SW480 (cell line): Measurements from ENCODE around the gene AUTS2.

Experiments used
- DNase-seq: peaks from one replicate; pipeline ENCODE4 v3.0.0-alpha.2; 2016; ENCODE audit warnings: low spot score

The AUTS2 gene

DNA sequence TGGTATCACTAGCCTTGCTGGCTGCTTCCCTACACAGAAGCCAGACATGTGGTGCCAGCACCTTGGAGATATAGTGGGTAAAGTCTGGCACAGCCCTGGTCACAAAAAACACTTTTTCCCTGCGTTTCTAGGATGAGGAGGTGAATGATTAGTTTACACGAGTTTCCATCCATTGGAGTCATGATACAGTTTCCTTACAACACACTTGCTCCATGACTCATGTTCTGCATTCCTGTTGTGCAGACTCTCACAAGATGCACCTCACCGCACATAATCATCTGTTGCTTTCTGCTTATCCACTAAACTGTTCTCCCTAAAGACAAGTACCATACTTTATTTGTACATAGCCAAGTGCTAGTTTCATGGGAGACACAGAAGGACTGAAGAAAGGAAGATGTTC lies 786.6 kb downstream of the AUTS2 start:
- no peak for DNase-seq

DNA sequence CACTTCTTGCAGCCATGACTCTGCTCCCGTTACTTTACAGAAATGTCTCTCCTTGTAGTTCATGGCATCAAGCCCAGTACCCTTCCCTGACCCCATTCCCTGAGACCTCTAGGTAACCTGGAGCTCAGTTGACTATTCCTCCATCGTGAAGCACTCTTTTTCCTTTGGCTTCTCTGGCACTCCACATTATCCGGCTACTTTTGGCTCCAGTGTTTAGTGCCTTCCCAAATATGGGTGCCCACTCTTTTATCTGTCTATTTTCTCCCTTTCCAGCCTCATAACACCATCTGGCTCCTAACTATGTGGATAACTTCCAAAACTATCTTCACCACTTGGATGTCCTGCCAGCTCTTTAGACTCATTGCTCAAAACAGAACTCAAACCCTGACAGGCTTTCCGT lies 788.9 kb downstream of the AUTS2 start:
- DNase-seq = no peak

DNA sequence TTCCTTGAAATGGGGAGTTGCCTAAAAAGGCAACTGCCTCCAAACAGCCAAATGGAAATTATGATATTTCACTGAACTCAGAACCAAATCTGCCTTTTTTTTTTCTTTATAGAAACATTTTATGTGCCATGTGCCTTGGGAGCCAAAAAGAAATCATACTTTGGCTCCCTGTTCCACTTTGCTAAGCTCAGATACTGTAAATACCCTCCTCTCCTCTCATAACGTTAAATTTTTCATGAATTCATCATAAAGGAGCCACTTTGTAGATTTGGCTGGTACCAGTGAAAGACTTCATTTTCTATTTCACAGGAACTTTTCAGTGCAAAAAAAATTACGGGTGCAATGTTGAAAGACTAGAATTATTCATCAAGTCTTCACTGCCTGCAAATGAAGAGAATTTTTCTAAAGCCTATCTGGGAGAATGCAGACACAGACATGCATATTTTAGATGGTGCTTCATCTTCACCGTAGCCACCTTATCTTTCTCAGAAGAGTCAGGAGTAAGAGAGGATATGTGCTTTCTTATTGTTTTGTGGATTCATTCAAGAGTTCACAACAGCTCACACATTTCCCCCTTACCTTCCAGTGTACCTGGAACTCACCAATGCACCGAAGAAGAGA lies 791.4 kb downstream of the AUTS2 start:
- DNase-seq = no peak

GRCh38 chr7:70390251-70390650 lies 792.0 kb downstream of the AUTS2 start:
- no peak for DNase-seq

DNA sequence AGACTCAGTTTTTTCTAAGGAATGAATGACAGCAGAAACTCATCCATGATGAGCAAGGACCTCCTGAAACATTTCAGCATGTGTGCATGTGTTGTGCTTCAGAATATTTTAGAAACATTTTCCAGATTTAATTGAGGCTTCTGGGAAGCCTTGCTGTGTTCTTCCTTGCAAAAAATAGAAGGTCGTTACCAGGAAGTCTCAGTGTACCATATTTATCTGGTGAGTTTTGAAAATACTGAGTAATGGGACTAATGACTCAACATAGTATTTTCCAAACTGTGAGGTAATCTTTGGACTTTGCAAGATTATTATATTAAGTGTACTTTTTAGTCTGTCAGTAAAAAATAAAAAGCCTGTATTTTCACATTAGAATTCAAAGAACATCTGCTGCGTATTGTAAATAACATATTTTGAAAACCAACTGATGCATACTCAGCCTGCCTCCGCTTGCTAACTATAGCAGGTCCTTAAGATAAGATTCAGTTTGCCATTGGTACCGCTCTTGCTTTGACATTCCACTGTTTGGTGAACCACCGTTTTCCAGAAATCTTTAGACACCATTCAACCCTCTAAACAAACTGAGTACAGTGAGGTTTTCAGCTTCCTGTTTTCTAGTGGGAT lies 794.1 kb downstream of the AUTS2 start:
- DNase-seq = no peak

- no peak for DNase-seq
Measured at GRCh38 chr7:70392877-70393435, 794.7 kb downstream of the AUTS2 start.

GRCh38 chr7:70393956-70394355 lies 795.7 kb downstream of the AUTS2 start:
- no peak for DNase-seq

DNA sequence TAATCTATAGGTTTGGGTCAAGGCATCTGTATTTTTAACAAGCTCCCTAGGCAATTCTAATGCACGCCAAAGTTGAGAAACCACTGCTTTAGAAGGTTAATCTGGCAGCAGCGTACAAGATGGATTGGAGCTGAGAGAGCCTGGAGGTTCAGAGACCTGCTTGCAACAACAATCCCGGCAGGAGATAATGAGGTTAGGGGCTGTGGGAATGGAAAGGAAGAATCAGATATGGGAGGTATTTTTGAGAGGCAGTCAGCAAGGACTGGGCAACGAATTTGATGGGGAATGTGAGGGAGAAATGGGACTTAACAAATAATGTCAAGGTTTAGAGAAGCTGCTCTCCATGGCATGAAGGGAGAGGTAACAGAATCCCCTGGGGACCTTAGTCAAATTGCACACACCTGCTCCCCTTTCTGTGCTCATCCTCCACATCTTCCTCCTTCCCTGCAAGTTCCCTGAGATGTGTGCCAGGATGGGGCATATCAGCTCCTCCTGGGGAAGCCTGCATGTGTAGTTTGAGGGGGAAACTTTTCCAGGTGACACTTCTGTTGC lies 802.6 kb downstream of the AUTS2 start:
- no peak for DNase-seq

DNA sequence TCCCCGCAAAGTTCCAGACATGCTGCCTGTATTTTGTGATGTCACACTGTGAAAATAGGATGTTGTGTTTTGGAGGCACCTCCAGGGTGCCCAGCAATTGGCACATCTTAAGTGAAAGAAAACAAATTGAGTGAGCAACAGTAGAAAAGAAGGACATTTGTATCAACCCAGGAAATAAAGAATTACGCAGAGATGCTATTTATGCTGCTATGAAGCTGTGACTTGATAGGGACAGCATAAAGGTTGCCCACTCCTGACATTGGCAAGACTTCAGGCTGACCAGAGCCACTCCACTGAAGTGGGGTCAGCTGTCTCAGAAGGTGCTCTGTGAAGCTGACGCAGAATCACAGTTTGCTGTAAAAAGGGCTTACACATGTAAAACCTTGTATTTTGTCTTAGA lies 803.8 kb downstream of the AUTS2 start:
- no peak for DNase-seq

GRCh38 chr7:70405241-70405640 lies 807.0 kb downstream of the AUTS2 start:
- no peak for DNase-seq

DNA sequence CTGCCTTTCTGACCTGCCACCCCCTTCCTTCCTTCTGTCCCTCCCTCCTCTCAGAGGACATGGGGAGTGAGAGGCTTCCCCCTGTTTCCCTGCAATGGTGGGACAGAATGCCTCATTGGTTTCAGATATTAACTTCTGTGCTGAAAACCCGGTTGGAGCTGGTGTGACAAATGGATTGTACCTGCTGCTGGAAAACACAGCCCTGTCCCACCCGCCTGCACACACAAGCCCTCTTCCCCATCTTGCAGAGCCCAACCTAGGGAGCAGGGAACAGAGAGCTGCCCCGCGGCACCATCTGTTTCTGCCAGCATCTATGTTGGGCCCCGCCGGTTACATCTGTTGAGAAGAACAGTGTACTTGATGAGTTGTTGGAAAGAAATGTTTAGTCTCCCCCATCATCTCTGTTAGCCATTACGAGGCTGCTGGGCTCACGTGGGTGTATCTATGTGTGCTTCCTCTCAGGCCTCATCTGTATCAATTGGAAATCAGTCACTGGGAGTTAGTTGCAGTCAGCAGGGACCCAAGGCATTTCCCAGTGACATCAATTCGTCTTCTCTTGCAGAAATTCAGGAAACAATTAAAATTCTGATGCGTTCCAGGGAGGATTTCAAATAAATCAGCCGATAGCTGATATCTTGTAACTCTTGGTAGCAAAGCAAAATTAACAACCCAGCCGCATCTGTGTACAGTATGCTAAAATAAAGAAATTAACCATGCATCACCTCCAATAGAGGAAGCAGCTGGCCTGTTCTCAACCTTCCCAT lies 808.1 kb downstream of the AUTS2 start:
- DNase-seq = no peak

- DNase-seq = no peak
Measured at GRCh38 chr7:70406950-70407209, 808.6 kb downstream of the AUTS2 start.

GRCh38 chr7:70408477-70408876 lies 810.2 kb downstream of the AUTS2 start:
- DNase-seq = no peak

GRCh38 chr7:70408891-70409290 lies 810.6 kb downstream of the AUTS2 start:
- DNase-seq = no peak

DNA sequence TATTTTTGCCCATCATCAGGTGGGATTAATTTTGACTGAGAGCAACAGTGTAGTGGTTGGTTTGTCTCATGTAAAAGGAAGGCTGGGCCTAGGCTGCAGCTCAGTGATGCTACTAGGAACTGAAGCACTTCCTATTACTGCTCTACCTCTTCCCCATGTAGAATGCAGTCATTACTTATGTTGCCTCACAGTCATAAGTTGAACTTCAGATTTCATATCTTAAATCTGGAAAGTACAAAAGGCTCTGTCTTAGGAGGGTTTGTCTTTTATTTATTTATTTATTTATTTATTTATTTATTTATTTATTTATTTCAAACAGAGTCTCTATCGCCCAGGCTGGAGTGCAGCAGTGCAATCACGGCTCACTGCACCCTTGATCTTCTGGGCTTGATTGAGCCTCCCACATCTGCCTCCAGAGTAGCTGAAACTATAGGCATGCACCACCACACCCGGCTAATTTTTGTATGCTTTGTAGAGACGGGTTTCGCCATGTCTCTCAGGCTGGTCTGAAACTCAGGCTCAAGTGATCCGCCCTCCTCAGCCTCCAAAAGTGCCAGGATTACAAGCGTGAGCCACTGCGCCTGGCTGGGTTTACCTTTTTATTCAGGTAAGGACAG lies 812.0 kb downstream of the AUTS2 start:
- no peak for DNase-seq

DNA sequence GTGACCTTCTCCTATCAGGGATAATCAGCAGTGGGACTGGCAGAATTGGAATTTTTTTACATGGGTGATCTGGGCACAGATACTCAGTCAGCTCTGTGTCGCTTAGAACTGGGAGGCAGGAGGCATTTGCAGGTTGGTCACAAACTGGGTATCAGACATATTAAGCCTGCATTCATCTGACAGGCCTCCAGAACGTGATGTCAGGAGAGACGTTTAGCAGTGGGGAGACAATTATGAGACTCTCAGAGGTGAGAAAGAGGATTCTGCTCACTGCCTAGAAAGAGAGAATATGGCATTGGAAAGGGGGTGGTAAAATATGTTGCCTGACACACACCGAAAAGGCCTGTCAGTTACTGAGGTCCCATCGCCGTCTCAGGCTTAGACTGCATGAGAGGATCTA lies 816.1 kb downstream of the AUTS2 start:
- no peak for DNase-seq

- no peak for DNase-seq
Measured at GRCh38 chr7:70415179-70415972, 817.1 kb downstream of the AUTS2 start.

GRCh38 chr7:70416347-70416985 lies 818.2 kb downstream of the AUTS2 start:
- DNase-seq = no peak

GRCh38 chr7:70416986-70417655 lies 818.8 kb downstream of the AUTS2 start:
- no peak for DNase-seq

- DNase-seq = no peak
Measured at GRCh38 chr7:70419526-70420380, 821.5 kb downstream of the AUTS2 start.
